ENCODE measurements around the gene AQP5.

Gene AQP5

GRCh38 chr12:49963976-49964815 is 2.5 kb downstream of the AQP5 start:
- DNase-seq (ENCODE audit: low read depth in 1 of 2, low spot score in 1 of 2) = no peak

- DNase-seq (ENCODE audit: low read depth in 1 of 2, low spot score in 1 of 2) = no peak
Observed at GRCh38 chr12:49964849-49965624, 3.4 kb downstream of the AQP5 start.

GRCh38 chr12:49965836-49966235 is 4.2 kb downstream of the AQP5 start:
- no peak for DNase-seq (ENCODE audit: low read depth in 1 of 2, low spot score in 1 of 2)

- DNase-seq (ENCODE audit: low read depth in 1 of 2, low spot score in 1 of 2) = no peak
Observed at GRCh38 chr12:49966511-49967041, 4.9 kb downstream of the AQP5 start.

- peak; percentile 86 to 97 for DNase-seq (ENCODE audit: low read depth in 1 of 2, low spot score in 1 of 2)
Observed at GRCh38 chr12:49967042-49967776, 5.5 kb downstream of the AQP5 start.

- no peak for DNase-seq (ENCODE audit: low read depth in 1 of 2, low spot score in 1 of 2)
Observed at GRCh38 chr12:49967777-49968250, 6.1 kb downstream of the AQP5 start.

- no peak for DNase-seq (ENCODE audit: low read depth in 1 of 2, low spot score in 1 of 2)
Observed at GRCh38 chr12:49968471-49968870, 6.8 kb downstream of the AQP5 start.

- no peak for DNase-seq (ENCODE audit: low read depth in 1 of 2, low spot score in 1 of 2)
Observed at GRCh38 chr12:49969027-49969426, 7.4 kb downstream of the AQP5 start.

- no peak for DNase-seq (ENCODE audit: low read depth in 1 of 2, low spot score in 1 of 2)
Observed at GRCh38 chr12:49969651-49970429, 8.2 kb downstream of the AQP5 start.

GRCh38 chr12:49970658-49971057 is 9.0 kb downstream of the AQP5 start:
- DNase-seq (ENCODE audit: low read depth in 1 of 2, low spot score in 1 of 2) = no peak

- DNase-seq (ENCODE audit: low read depth in 1 of 2, low spot score in 1 of 2) = no peak
Observed at GRCh38 chr12:49971141-49971540, 9.5 kb downstream of the AQP5 start.

- DNase-seq (ENCODE audit: low read depth in 1 of 2, low spot score in 1 of 2) = no peak
Observed at GRCh38 chr12:49972129-49972528, 10.5 kb downstream of the AQP5 start.

GRCh38 chr12:49972641-49973360 is 11.1 kb downstream of the AQP5 start, which contains the start of gene AQP6:
Gene AQP6 (plus strand): TSS chr12:49972947. CDS start chr12:49973174, 227 bp downstream.
- no peak for DNase-seq (ENCODE audit: low read depth in 1 of 2, low spot score in 1 of 2)

GRCh38 chr12:49973361-49973830 is 11.7 kb downstream of the AQP5 start:
- DNase-seq (ENCODE audit: low read depth in 1 of 2, low spot score in 1 of 2) = no peak

GRCh38 chr12:49974231-49974675 is 12.6 kb downstream of the AQP5 start:
- no peak for DNase-seq (ENCODE audit: low read depth in 1 of 2, low spot score in 1 of 2)

GRCh38 chr12:49974677-49975317 is 13.1 kb downstream of the AQP5 start:
- DNase-seq (ENCODE audit: low read depth in 1 of 2, low spot score in 1 of 2) = no peak

GRCh38 chr12:49975318-49975761 is 13.7 kb downstream of the AQP5 start:
- DNase-seq (ENCODE audit: low read depth in 1 of 2, low spot score in 1 of 2) = no peak

GRCh38 chr12:49976557-49976956 is 14.9 kb downstream of the AQP5 start:
- no peak for DNase-seq (ENCODE audit: low read depth in 1 of 2, low spot score in 1 of 2)

- DNase-seq (ENCODE audit: low read depth in 1 of 2, low spot score in 1 of 2) = no peak
Observed at GRCh38 chr12:49978125-49978524, 16.5 kb downstream of the AQP5 start.

Data from activated T-helper 1 cell treated with anti-CD3 and anti-CD28 coated beads, Interleukin-2, amount 50 U/mL, for 16 hours (primary cell).